Liver (tissue), 9 donors: ENCODE results near the gene TSHZ2. TPM values are rescaled to one million over a fixed set of nuclear protein-coding genes. Genes with fewer than 3 reads are reported as not detected.

Experiments
- DNase-seq: peaks from one replicate; pipeline ENCODE4 v3.0.0-alpha.2; 2017; ENCODE audit warnings: low spot score
- H3K27ac ChIP-seq, 2 donors: one replicate each; pipeline ENCODE4 v1.7.0; 2013; ENCODE audit warnings: inconsistent platforms in 2 of 2, low read length in 2 of 2, control low read depth in 1 of 2, low read depth in 1 of 2, mild to moderate bottlenecking in 1 of 2
- H3K27me3 ChIP-seq, 4 donors: one replicate each; pipeline versions ENCODE4 v1.6.1 to v1.7.0; 2013; ENCODE audit warnings: low read length in 3 of 4, inconsistent platforms in 1 of 4, mild to moderate bottlenecking in 1 of 4, moderate library complexity in 1 of 4; ENCODE audit not compliant: control insufficient read depth in 4 of 4, insufficient read depth in 4 of 4
- H3K36me3 ChIP-seq, 4 donors: one replicate each; pipeline versions ENCODE4 v1.6.1 to v1.7.0; 2013; ENCODE audit warnings: low read length in 3 of 4, mild to moderate bottlenecking in 3 of 4, low read depth in 1 of 4, moderate library complexity in 1 of 4; ENCODE audit not compliant: control insufficient read depth in 4 of 4, insufficient read depth in 3 of 4
- H3K4me1 ChIP-seq, 4 donors: one replicate each; pipeline versions ENCODE4 v1.6.1 to v1.7.0; 2013; ENCODE audit warnings: low read length in 3 of 4, mild to moderate bottlenecking in 3 of 4, moderate library complexity in 1 of 4; ENCODE audit not compliant: control insufficient read depth in 4 of 4, insufficient read depth in 4 of 4
- H3K4me3 ChIP-seq, 3 donors: one replicate each; pipeline versions ENCODE4 v1.6.1 to v1.7.0; 2013; ENCODE audit warnings: low read length in 3 of 3, control low read depth in 1 of 3, low read depth in 1 of 3, mild to moderate bottlenecking in 1 of 3
- H3K9ac ChIP-seq, 2 donors: one replicate each; pipeline ENCODE4 v1.7.0; 2013; ENCODE audit warnings: low read length in 2 of 2, mild to moderate bottlenecking in 2 of 2, moderate library complexity in 2 of 2, control low read depth in 1 of 2, low read depth in 1 of 2
- H3K9me3 ChIP-seq, 4 donors: one replicate each; pipeline versions ENCODE4 v1.6.1 to v1.7.0; 2013; ENCODE audit warnings: low read length in 3 of 4; ENCODE audit not compliant: control insufficient read depth in 4 of 4
- ATF3 ChIP-seq: IDR thresholded peaks from 2 replicates; pipeline ENCODE4 v1.6.1; 2016; ENCODE audit warnings: antibody characterized with exemption
- EGR1 ChIP-seq, 2 donors: IDR thresholded peaks; 2 replicates each; pipeline ENCODE4 v1.6.1; 2016 to 2018; ENCODE audit warnings: antibody characterized with exemption in 2 of 2, low read depth in 2 of 2
- FOXA2 ChIP-seq: IDR thresholded peaks from 2 replicates; pipeline ENCODE4 v1.6.1; 2016; ENCODE audit warnings: antibody characterized with exemption
- GABPA ChIP-seq, 2 donors: IDR thresholded peaks in 1 of 2; conservative IDR thresholded peaks in 1 of 2; 2 replicates each; pipeline ENCODE4 v1.6.1; 2016; ENCODE audit warnings: antibody characterized with exemption in 2 of 2, mild to moderate bottlenecking in 1 of 2, moderate library complexity in 1 of 2
- HNF4A ChIP-seq, 2 donors: conservative IDR thresholded peaks; 2 replicates each; pipeline ENCODE4 v1.6.1; 2016; ENCODE audit warnings: antibody characterized with exemption in 2 of 2, mild to moderate bottlenecking in 2 of 2
- HNF4G ChIP-seq: IDR thresholded peaks from 2 replicates; pipeline ENCODE4 v1.6.1; 2016; ENCODE audit warnings: antibody characterized with exemption
- MAX ChIP-seq: IDR thresholded peaks from 2 replicates; pipeline ENCODE4 v1.6.1; 2016; ENCODE audit warnings: antibody characterized with exemption
- RAD21 ChIP-seq, 2 donors: IDR thresholded peaks; 2 replicates each; pipeline ENCODE4 v1.6.1; 2016; ENCODE audit warnings: antibody characterized with exemption in 2 of 2, mild to moderate bottlenecking in 2 of 2
- REST ChIP-seq: IDR thresholded peaks from 2 replicates; pipeline ENCODE4 v1.6.1; 2016; ENCODE audit warnings: antibody characterized with exemption, mild to moderate bottlenecking
- RXRA ChIP-seq, 2 donors: IDR thresholded peaks; 2 replicates each; pipeline ENCODE4 v1.6.1; 2017 to 2018; ENCODE audit warnings: antibody characterized with exemption in 2 of 2, mild to moderate bottlenecking in 1 of 2
- SP1 ChIP-seq: IDR thresholded peaks from 2 replicates; pipeline ENCODE4 v1.6.1; 2018; ENCODE audit warnings: antibody characterized with exemption, mild to moderate bottlenecking
- WGBS: extraction: QIAGEN DNeasy Blood & Tissue Kit; methylation state at CpG from one replicate; pipeline ENCODE4 v1.1.7; 2013; 5-methylcytosine and 5-hydroxymethylcytosine counted together
- polyA plus RNA-seq, 2 donors: library from polyadenylated mRNA; stranded (reverse) in 1 of 2; unstranded in 1 of 2; fragments of 200-250 nt in 1 of 2; fragments of >200 nt in 1 of 2; fragmentation: Nextera tagmentation in 1 of 2; extraction: Ambion mirVana in 1 of 2; gene quantifications; one replicate each; pipeline versions ENCODE4 v1.2.1 to v1.2.3, GENCODE V29; 2013 to 2015
- total RNA-seq, 2 donors: library from RNA; depleted of rRNA; stranded (reverse); fragments of >200 nt; gene quantifications; one replicate each; pipeline ENCODE4 v1.2.3, GENCODE V29; 2014
- TF ChIP-seq, protein P1 (sequence below): IDR thresholded peaks from 2 replicates; pipeline ENCODE4 v1.6.1; 2016; ENCODE audit warnings: antibody characterized with exemption
- donor health status: healthy.
- donor health status: healthy.
- donor health status: healthy.
- donor health status: healthy.
- donor health status: healthy.

The TSHZ2 gene
- total and polyA plus RNA-seq, 4 donors, result 2.9 to 11.3 (median 7.8) TPM

- no peak overlapping the region for H3K9ac ChIP-seq
- TF ChIP-seq ATF3 (no peak), GABPA (IDR thresholded peaks at IDR 0.05 in 1 of 2, conservative IDR thresholded peaks at IDR 0.05 in 1 of 2) (no peak), HNF4G (no peak), RAD21 (IDR thresholded peaks at IDR 0.05) (no peak), MAX (no peak), FOXA2 (no peak)
- TF ChIP-seq, protein P1, sequence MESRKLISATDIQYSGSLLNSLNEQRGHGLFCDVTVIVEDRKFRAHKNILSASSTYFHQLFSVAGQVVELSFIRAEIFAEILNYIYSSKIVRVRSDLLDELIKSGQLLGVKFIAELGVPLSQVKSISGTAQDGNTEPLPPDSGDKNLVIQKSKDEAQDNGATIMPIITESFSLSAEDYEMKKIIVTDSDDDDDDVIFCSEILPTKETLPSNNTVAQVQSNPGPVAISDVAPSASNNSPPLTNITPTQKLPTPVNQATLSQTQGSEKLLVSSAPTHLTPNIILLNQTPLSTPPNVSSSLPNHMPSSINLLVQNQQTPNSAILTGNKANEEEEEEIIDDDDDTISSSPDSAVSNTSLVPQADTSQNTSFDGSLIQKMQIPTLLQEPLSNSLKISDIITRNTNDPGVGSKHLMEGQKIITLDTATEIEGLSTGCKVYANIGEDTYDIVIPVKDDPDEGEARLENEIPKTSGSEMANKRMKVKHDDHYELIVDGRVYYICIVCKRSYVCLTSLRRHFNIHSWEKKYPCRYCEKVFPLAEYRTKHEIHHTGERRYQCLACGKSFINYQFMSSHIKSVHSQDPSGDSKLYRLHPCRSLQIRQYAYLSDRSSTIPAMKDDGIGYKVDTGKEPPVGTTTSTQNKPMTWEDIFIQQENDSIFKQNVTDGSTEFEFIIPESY, result no peak
- no peak overlapping the region for H3K4me3 ChIP-seq
- no peak overlapping the region for H3K27ac ChIP-seq
- 86% methylated on average over 11 of the region's 11 CpGs for WGBS
- DNase-seq, result no peak
- H3K9me3 ChIP-seq, result no peaks in the 10 kb centered on the region
- H3K36me3 ChIP-seq, result peaks cover 0 to 2% (median 0%) of the 10 kb centered on the region in 4 donors
- H3K4me1 ChIP-seq, result no peaks in the 10 kb centered on the region
- H3K27me3 ChIP-seq, result no peaks in the 10 kb centered on the region
These were observed 310.2 kb downstream of the TSHZ2 start for GRCh38 chr20:53282217-53282955.

DNA sequence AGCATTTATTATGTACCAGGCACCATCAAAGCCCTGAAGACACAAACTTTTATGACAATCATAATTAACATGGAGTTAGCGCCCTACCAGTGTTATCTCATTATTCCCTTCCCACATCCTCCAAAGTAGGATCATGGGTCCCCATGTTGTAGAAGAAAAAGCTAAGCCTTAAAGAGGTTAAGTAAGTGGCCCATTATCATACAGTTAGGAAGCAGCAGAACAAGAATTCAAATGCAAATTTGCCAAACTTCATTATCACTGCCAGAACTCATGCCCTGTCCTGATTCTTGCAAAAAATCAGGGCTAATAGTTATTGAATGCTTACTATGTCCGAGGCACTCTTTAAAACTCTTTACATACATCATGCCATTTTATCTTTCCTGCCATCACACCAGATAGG is 310.9 kb downstream of the TSHZ2 start:
- Histone ChIP-seq H3K4me1 (no peaks in the 10 kb centered on the region), H3K36me3 (peaks cover 0 to 2% (median 0%) of the 10 kb centered on the region in 4 donors), H3K9ac (no peak overlapping the region), H3K27ac (no peak overlapping the region), H3K9me3 (no peaks in the 10 kb centered on the region), H3K27me3 (no peaks in the 10 kb centered on the region), H3K4me3 (no peak overlapping the region)
- WGBS, result 85% methylated on average over 2 of the region's 2 CpGs
- TF ChIP-seq RAD21 (IDR thresholded peaks at IDR 0.05) (no peak), SP1 (no peak), MAX (no peak), REST (no peak), ATF3 (no peak), HNF4G (no peak), GABPA (IDR thresholded peaks at IDR 0.05 in 1 of 2, conservative IDR thresholded peaks at IDR 0.05 in 1 of 2) (no peak), FOXA2 (no peak), HNF4A (conservative IDR thresholded peaks at IDR 0.05) (no peak), EGR1 (IDR thresholded peaks at IDR 0.05; ENCODE audit: low read depth in 2 of 2) (no peak), RXRA (IDR thresholded peaks at IDR 0.05) (no peak)
- TF ChIP-seq, protein P1, result no peak
- no peak for DNase-seq
